Breast epithelium (tissue), 3 donors: ENCODE data around the gene PDGFD.

Experiments used
- CTCF ChIP-seq, 3 donors: fragments of 450-650 bp; IDR thresholded peaks; one replicate each; pipeline ENCODE4 v1.5.1; 2016 to 2017; ENCODE audit warnings: antibody characterized with exemption in 3 of 3, mild to moderate bottlenecking in 3 of 3, moderate library complexity in 3 of 3
- POLR2A ChIP-seq: fragments of 450-650 bp; IDR thresholded peaks from one replicate; pipeline ENCODE4 v1.6.1; 2016; ENCODE audit warnings: antibody characterized with exemption, mild to moderate bottlenecking, moderate library complexity
- POLR2AphosphoS5 ChIP-seq, 3 donors: sonication (generic); formaldehyde crosslinking; IDR thresholded peaks; one replicate each; pipeline ENCODE4 v1.6.1; 2017; ENCODE audit warnings: antibody characterized with exemption in 3 of 3

- no peak for TF ChIP-seq CTCF (IDR thresholded peaks at IDR 0.05)
- TF ChIP-seq POLR2A = no peak
- TF ChIP-seq POLR2AphosphoS5 (IDR thresholded peaks at IDR 0.05) = no peak
Measured at GRCh38 chr11:103897160-103897936, 266.6 kb downstream of the PDGFD start.
